ENCODE results near the gene TNNT3.

TNNT3 gene

DNA sequence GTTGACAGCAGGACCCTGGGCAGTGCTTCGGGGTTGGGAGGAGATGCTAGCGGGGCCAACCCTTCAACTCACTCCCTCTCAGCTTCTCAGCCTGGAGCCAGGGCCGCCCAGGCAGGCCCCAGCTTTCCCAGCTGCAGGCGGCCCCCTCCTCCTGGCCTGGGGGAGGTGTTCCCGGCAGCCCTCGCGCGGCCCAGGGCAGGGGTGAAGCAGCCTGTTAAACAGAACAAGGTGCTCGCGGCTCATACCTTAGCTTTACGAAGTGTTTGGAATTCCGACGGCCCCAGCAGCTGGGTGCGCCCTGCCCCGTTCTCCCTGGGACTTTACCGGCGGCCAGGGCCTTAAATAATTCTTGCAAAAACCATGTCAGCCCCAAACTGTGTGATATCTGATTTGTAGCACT lies 44.8 kb downstream of the TNNT3 start:
- no peak for DNase-seq

DNA sequence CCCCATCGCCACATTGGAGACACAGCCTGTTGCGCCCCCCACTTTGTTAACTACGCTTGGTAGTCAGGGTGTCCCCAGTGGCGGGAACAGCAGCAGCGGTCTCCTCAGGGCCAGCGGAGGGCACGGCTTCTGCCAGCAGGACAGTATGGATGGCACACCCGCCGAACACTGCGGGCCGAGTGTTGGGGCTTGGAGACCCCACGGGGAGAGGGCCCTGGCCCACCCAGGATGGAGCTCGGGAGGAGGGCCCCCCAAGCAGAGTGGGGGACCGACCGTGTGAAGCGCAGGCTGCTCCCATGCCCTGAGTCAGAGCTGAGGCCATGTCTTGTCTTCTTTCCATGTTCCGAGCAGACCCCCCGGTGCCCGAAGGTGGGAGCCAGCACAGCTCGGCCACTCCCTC lies 45.5 kb downstream of the TNNT3 start:
- DNase-seq, result no peak

DNA sequence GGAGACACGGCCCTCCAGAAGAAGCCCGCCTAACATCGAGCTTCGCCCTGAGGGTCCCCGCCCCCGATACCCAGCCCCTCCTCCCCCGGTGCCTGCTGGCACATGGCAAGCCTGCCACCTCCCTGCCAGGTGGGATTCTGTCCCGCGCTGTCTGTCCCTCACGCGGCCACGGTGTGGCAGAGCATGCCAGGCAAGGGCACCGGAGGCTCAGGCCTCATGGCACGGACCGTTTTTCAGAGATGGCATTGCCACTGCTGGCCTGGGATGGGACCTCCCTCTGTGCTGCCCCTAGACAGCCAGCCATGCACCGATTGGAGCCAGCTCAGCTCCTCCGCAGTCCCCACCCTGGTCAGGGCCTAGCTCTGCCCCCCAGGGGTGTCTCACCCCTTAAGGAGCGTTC lies 47.0 kb downstream of the TNNT3 start:
- DNase-seq, result no peak

DNA sequence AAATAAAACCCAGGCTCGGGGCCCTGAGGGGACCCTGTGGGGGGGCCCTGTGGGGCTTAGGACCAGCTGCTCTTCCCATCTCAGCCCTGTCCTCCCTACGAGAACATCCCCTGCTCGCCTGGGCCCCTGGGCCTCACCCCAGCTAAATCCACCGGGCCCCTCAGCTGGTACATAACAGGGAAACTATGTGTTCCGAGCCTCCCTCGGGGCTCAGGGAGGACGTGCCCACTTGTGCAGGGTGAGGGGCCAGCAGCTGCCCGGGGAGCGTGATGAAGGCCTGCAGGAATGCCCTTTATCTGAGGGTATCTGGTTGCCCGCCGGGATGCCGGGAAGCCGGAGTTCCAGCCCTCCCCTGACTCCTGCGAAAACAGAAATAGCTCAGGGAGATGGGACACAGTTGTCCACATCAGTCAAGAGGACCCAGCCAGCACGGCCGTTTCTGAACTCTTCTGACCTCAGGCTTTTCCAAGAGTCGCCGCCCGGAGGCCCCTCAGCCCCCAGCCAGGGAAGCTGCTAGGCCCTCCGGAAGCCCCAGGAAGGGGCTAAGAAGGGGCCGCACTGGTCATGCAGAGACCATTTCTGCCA lies 48.2 kb downstream of the TNNT3 start:
- DNase-seq, result no peak

GRCh38 chr11:1968454-1969002 lies 49.0 kb downstream of the TNNT3 start:
- DNase-seq, result no peak

- DNase-seq, result no peak
These were observed 49.5 kb downstream of the TNNT3 start for GRCh38 chr11:1969035-1969434.

GRCh38 chr11:1969776-1970175 lies 50.3 kb downstream of the TNNT3 start:
- DNase-seq, result no peak

- DNase-seq, result no peak
These were observed 51.5 kb downstream of the TNNT3 start for GRCh38 chr11:1970956-1971355.

DNA sequence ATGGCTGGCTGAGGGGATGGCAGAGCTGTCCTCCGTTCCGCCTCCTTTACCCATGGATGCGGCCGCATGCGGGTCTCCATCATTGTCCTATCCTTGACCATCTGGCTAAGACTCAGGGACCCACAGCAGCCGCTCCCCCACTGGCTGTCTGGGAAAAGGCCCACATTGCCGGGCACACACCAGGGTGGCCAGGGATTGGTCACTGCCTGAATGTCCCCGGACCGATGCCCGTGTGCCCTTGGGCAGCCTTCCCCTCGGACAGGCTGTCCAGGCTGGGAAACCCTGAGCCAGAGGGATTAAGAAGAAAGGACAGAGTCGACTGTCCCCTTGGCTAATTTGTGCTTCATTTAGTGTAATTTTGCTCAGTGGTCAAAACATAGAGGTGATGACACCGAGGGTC lies 55.7 kb downstream of the TNNT3 start:
- DNase-seq, result no peak

GRCh38 chr11:1978720-1979473 lies 59.4 kb downstream of the TNNT3 start:
- DNase-seq, result no peak

GRCh38 chr11:1979607-1980006 lies 60.1 kb downstream of the TNNT3 start:
- no peak for DNase-seq

DNA sequence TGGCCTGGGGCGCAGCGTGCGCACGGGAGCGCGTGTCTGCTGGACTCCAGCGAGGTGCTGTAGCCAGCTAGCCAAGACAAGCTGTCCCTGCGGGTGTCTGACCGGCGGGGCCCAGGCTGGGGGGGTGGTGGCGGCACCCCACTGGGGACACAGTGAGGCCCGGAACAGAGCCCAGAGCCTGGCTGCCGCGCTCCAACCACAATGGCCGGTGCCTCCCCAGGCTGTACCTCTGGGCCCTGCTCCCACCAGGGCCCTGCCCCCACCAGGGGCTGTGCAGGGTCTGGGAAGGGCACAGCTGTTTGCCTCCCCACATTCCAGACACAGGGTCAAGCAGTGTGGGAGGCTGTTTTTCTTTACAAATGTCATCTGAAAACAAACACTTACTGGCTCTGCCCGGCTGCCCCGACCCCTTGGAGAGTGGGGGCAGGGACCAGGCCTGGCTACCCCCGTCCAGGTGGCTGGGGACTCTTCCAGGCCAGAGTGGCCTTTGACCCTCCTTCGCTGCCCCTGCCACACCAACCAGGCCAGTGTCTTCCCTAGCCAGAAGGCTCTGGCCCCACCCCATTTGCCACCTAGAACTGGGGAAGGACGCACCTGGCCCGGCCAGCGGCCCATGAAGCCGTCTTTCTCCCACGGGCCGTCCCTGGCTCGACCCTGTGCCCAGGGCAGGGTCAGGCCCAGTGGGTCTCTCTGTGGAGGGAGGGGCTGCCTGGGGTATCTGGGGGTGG lies 63.5 kb downstream of the TNNT3 start:
- DNase-seq, result no peak

DNA sequence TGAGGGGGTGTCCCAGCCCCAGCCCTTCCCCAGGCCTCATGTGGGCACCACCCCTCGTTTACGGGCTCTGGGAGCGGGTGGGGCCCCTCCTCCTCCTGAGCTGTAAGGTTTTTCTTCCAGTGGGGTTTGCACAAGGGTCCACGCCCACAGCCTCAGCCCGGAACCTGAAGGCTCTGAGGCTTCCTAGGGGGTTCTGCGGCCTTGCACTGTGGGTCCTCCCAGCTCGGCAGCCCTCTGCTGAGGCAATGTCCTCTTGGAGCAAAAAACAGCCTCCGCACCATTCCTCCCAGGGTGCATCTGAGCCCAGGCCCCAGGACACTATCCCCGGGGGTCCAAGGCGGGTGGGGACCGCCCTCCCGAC lies 64.1 kb downstream of the TNNT3 start:
- DNase-seq, result no peak

GRCh38 chr11:1987024-1987423 lies 67.5 kb downstream of the TNNT3 start:
- DNase-seq, result no peak

DNA sequence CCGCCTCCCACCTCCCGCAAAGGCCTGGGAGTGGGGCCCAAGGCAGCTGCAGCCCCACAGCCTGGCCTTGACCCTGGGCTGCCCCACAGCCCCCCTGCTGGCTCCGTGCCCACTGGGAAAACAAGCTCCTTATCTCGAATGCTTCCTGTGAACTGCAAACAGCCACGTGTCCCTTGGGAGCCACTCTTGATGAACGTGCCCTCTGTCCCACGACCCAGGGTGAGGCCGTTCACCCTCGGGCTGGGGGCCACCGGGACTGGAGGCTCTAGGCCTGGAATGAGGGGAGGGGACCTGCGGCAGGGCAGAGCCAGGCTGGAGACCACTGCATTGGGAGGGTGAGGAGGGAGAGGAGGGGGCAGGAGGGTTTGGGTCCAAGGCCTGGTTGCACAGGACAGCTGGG lies 68.7 kb downstream of the TNNT3 start:
- no peak for DNase-seq
